SK-N-SH (cell line): Measurements from ENCODE around the gene PIEZO2. TPM values are rescaled to one million over a fixed set of nuclear protein-coding genes. Genes with fewer than 3 reads are reported as not detected.

Experiments used
- CTCF ChIA-PET: fragments of 300-600, 350-600 bp; formaldehyde crosslinking; extraction: SDS; loops from one replicate; lab custom pipeline; 2021; lab: Yijun Ruan, JAX
- POLR2A ChIA-PET: fragments of 350-600 bp; sonication (Branson Sonifier 250); formaldehyde crosslinking; extraction: SDS; loops from one replicate; lab custom pipeline; 2020; ENCODE audit warnings: antibody characterized with exemption, inconsistent platforms; lab: Yijun Ruan, JAX
- DNase-seq: peaks from one replicate; pipeline ENCODE4 v3.0.0; 2012
- H2AFZ ChIP-seq: fragments of 200-600 bp; sonication (generic); 2 replicates; pipeline ENCODE4 v1.8.1; 2016; ENCODE audit warnings: antibody characterized with exemption, mild to moderate bottlenecking, low read depth
- H3F3A ChIP-seq: fragments of 200-600 bp; sonication (generic); replicated peaks from 2 replicates; pipeline ENCODE3; 2016; ENCODE audit warnings: antibody characterized with exemption, mild to moderate bottlenecking; ENCODE audit not compliant: insufficient read depth
- H3K27ac ChIP-seq, 2 experiments: fragments of 200-500 bp in 1 of 2; fragments of 200-600 bp in 1 of 2; sonication (Bioruptor generic) in 1 of 2; sonication (generic), shearing (Covaris generic) in 1 of 2; 2 replicates each; pipeline versions ENCODE4 v1.5.1 to v1.6.1; 2014 to 2016; ENCODE audit warnings: low read depth in 2 of 2, inconsistent platforms in 1 of 2, low read length in 1 of 2, mild to moderate bottlenecking in 1 of 2, mixed read lengths in 1 of 2
- H3K27me3 ChIP-seq: fragments of 200-600 bp; sonication (generic), shearing (Covaris generic); 2 replicates; pipeline ENCODE4 v1.6.1; 2016; ENCODE audit warnings: mixed run types; ENCODE audit not compliant: insufficient read depth
- H3K36me3 ChIP-seq, 2 experiments: fragments of 200-500 bp in 1 of 2; fragments of 200-600 bp in 1 of 2; sonication (Bioruptor generic) in 1 of 2; sonication (generic) in 1 of 2; replicated peaks in 1 of 2; 2 replicates each; pipeline versions ENCODE3 to v1.5.1; 2014 to 2016; ENCODE audit warnings: low read length in 1 of 2, mild to moderate bottlenecking in 1 of 2; ENCODE audit not compliant: insufficient read depth in 2 of 2, control insufficient read depth in 1 of 2
- H3K4me1 ChIP-seq, 2 experiments: fragments of 200-500 bp in 1 of 2; fragments of 200-600 bp in 1 of 2; sonication (Bioruptor generic) in 1 of 2; sonication (generic), shearing (Covaris generic) in 1 of 2; 2 replicates each; pipeline versions ENCODE4 v1.5.1 to v1.6.1; 2014 to 2016; ENCODE audit warnings: low read depth in 1 of 2, low read length in 1 of 2, mixed run types in 1 of 2; ENCODE audit not compliant: insufficient read depth in 2 of 2, control insufficient read depth in 1 of 2
- H3K4me2 ChIP-seq: fragments of 200-600 bp; sonication (generic), shearing (Covaris generic); 2 replicates; pipeline ENCODE4 v1.6.1; 2017; ENCODE audit warnings: mixed run types
- H3K4me3 ChIP-seq, 2 experiments: fragments of 200-500 bp in 1 of 2; fragments of 200-600 bp in 1 of 2; sonication (Bioruptor generic) in 1 of 2; sonication (generic), shearing (Covaris generic) in 1 of 2; 2 replicates each; pipeline versions ENCODE4 v1.5.1 to v1.8.1; 2014 to 2016; ENCODE audit warnings: low read depth in 2 of 2, inconsistent platforms in 1 of 2, low read length in 1 of 2, mild to moderate bottlenecking in 1 of 2, mixed read lengths in 1 of 2, moderate library complexity in 1 of 2
- H3K79me2 ChIP-seq: fragments of 200-600 bp; sonication (generic); 2 replicates; pipeline ENCODE4 v1.8.1; 2017; ENCODE audit warnings: mild to moderate bottlenecking; ENCODE audit not compliant: insufficient read depth
- H3K9ac ChIP-seq: fragments of 200-600 bp; sonication (generic); 2 replicates; pipeline ENCODE4 v1.6.1; 2017; ENCODE audit warnings: mixed run types
- H3K9me2 ChIP-seq: fragments of 200-600 bp; sonication (generic); 2 replicates; pipeline ENCODE4 v1.6.1; 2017; ENCODE audit warnings: mixed run types
- H3K9me3 ChIP-seq: fragments of 200-600 bp; sonication (generic); 2 replicates; pipeline ENCODE4 v1.6.1; 2017; ENCODE audit warnings: mixed run types, mild to moderate bottlenecking, moderate library complexity
- H4K20me1 ChIP-seq: fragments of 200-600 bp; sonication (generic); 2 replicates; pipeline ENCODE4 v1.6.1; 2017; ENCODE audit warnings: mild to moderate bottlenecking, mixed run types; ENCODE audit not compliant: insufficient read depth
- CHD2 ChIP-seq: fragments of 150-350 bp; IDR thresholded peaks from 2 replicates; pipeline ENCODE4 v1.6.1; 2018; ENCODE audit warnings: low read length; ENCODE audit not compliant: partially characterized antibody
- EP300 ChIP-seq, 2 experiments: IDR thresholded peaks; 2 replicates each; pipeline versions ENCODE4 v1.4.0 to v1.6.1; 2012; ENCODE audit warnings: borderline replicate concordance in 1 of 2, low read depth in 1 of 2, low read length in 1 of 2
- EZH2phosphoT487 ChIP-seq: fragments of 200-600 bp; sonication (generic); IDR thresholded peaks from 2 replicates; pipeline ENCODE4 v1.6.1; 2017; ENCODE audit warnings: low read depth, mixed run types, mild to moderate bottlenecking, antibody characterized with exemption, moderate library complexity, borderline replicate concordance
- GABPA ChIP-seq: IDR thresholded peaks from 2 replicates; pipeline ENCODE4 v1.4.0; 2012; ENCODE audit warnings: low read depth, mild to moderate bottlenecking
- JUND ChIP-seq: IDR thresholded peaks from 2 replicates; pipeline ENCODE4 v1.4.0; 2012
- MAX ChIP-seq: IDR thresholded peaks from 2 replicates; pipeline ENCODE4 v1.4.0; 2012; ENCODE audit warnings: low read depth
- MXI1 ChIP-seq: IDR thresholded peaks from 2 replicates; pipeline ENCODE4 v1.6.1; 2012; ENCODE audit warnings: mild to moderate bottlenecking, low read depth, low read length, improper control_type of control experiment
- NRF1 ChIP-seq: IDR thresholded peaks from 2 replicates; pipeline ENCODE4 v1.6.1; 2012; ENCODE audit warnings: low read depth, mild to moderate bottlenecking, low read length
- POLR2AphosphoS5 ChIP-seq: IDR thresholded peaks from 2 replicates; pipeline ENCODE4 v1.6.1; 2012; ENCODE audit warnings: low read depth, low read length
- RAD21 ChIP-seq: IDR thresholded peaks from 2 replicates; pipeline ENCODE4 v1.6.1; 2012; ENCODE audit warnings: mild to moderate bottlenecking, low read length
- RFX5 ChIP-seq: IDR thresholded peaks from 2 replicates; pipeline ENCODE4 v1.6.1; 2012; ENCODE audit warnings: mild to moderate bottlenecking, improper control_type of control experiment, low read length
- RXRA ChIP-seq: IDR thresholded peaks from 2 replicates; pipeline ENCODE4 v1.4.0; 2012; ENCODE audit warnings: low read depth, mild to moderate bottlenecking, borderline replicate concordance
- TAF1 ChIP-seq: IDR thresholded peaks from 2 replicates; pipeline ENCODE4 v1.6.1; 2012; ENCODE audit warnings: low read depth, mild to moderate bottlenecking, low read length, moderate library complexity, borderline replicate concordance
- TCF12 ChIP-seq: IDR thresholded peaks from 2 replicates; pipeline ENCODE4 v1.4.0; 2012
- TEAD4 ChIP-seq: IDR thresholded peaks from 2 replicates; pipeline ENCODE4 v1.4.0; 2012; ENCODE audit warnings: mild to moderate bottlenecking, borderline replicate concordance; ENCODE audit not compliant: insufficient read depth
- USF1 ChIP-seq: IDR thresholded peaks from 2 replicates; pipeline ENCODE4 v1.4.0; 2012; ENCODE audit warnings: low read depth, borderline replicate concordance
- WGBS: methylation state at CpG from one replicate; pipeline ENCODE4 v1.1.6; 2017; ENCODE audit warnings: low lambda C conversion rate; 5-methylcytosine and 5-hydroxymethylcytosine counted together
- polyA plus RNA-seq, 3 experiments: library from polyadenylated mRNA; depleted of rRNA; stranded (reverse); fragments of >200 nt; gene quantifications; 2 replicates each; pipeline ENCODE4 v1.2.3, GENCODE V29; 2012
- TF ChIP-seq, protein P1 (sequence below): IDR thresholded peaks from 2 replicates; pipeline ENCODE4; 2012
- TF ChIP-seq, protein P2 (sequence below): IDR thresholded peaks from 2 replicates; pipeline ENCODE4 v1.4.0; 2012; ENCODE audit warnings: low read depth, borderline replicate concordance

Gene PIEZO2
- polyA plus RNA-seq, 1 of the 3 experiments (the other 2 are of a cell fraction): not detected

GRCh38 chr18:11002277-11002676, 147.1 kb downstream of the PIEZO2 start (continued):
- TF ChIP-seq TEAD4: no peak
- no peak for TF ChIP-seq POLR2AphosphoS5
- TF ChIP-seq, all 33 proteins: peak for 0

- H3K36me3 ChIP-seq: no peaks in the 10 kb centered on the region
- H3K9me3 ChIP-seq: no peaks in the 10 kb centered on the region
- H3K4me2 ChIP-seq: no peak overlapping the region
- H3K4me1 ChIP-seq: no peaks in the 10 kb centered on the region
- CTCF ChIA-PET: no interaction called here
- H3K79me2 ChIP-seq: no peaks in the 10 kb centered on the region
- POLR2A ChIA-PET: no interaction called here
- no peak overlapping the region for H2AFZ ChIP-seq
- no peak overlapping the region for H3K9ac ChIP-seq
- 3% methylated on average over 3 of the region's 3 CpGs for WGBS
- no peak for TF ChIP-seq POLR2AphosphoS5
- TF ChIP-seq, protein P1, sequence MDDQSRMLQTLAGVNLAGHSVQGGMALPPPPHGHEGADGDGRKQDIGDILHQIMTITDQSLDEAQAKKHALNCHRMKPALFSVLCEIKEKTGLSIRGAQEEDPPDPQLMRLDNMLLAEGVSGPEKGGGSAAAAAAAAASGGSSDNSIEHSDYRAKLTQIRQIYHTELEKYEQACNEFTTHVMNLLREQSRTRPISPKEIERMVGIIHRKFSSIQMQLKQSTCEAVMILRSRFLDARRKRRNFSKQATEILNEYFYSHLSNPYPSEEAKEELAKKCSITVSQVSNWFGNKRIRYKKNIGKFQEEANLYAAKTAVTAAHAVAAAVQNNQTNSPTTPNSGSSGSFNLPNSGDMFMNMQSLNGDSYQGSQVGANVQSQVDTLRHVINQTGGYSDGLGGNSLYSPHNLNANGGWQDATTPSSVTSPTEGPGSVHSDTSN: no peak
- no peak for TF ChIP-seq EP300 (IDR thresholded peaks at IDR 0.05; ENCODE audit: borderline replicate concordance in 1 of 2, low read depth in 1 of 2, low read length in 1 of 2)
- no peaks in the 10 kb centered on the region for H4K20me1 ChIP-seq
- no peak for DNase-seq
- no peaks in the 10 kb centered on the region for H3K27me3 ChIP-seq
- H3F3A ChIP-seq: no peaks in the 10 kb centered on the region
- no peak overlapping the region for H3K4me3 ChIP-seq
- H3K9me2 ChIP-seq: no peaks in the 10 kb centered on the region
- no peak overlapping the region for H3K27ac ChIP-seq
Observed at GRCh38 chr18:11000071-11000470, 149.3 kb downstream of the PIEZO2 start.

- DNase-seq: no peak
- H3F3A ChIP-seq: no peaks in the 10 kb centered on the region
- no peaks in the 10 kb centered on the region for H3K9me2 ChIP-seq
- H3K27ac ChIP-seq: no peak overlapping the region
- TF ChIP-seq MXI1 (no peak), TAF1 (no peak), TCF12 (no peak), RXRA (no peak), CHD2 (no peak), USF1 (no peak), MAX (no peak), JUND (no peak), EP300 (IDR thresholded peaks at IDR 0.05; ENCODE audit: borderline replicate concordance in 1 of 2, low read depth in 1 of 2, low read length in 1 of 2) (no peak), RFX5 (no peak), RAD21 (no peak), EZH2phosphoT487 (no peak), NRF1 (no peak), GABPA (no peak), POLR2AphosphoS5 (no peak)
- TF ChIP-seq, protein P1: no peak
- TF ChIP-seq, protein P2, sequence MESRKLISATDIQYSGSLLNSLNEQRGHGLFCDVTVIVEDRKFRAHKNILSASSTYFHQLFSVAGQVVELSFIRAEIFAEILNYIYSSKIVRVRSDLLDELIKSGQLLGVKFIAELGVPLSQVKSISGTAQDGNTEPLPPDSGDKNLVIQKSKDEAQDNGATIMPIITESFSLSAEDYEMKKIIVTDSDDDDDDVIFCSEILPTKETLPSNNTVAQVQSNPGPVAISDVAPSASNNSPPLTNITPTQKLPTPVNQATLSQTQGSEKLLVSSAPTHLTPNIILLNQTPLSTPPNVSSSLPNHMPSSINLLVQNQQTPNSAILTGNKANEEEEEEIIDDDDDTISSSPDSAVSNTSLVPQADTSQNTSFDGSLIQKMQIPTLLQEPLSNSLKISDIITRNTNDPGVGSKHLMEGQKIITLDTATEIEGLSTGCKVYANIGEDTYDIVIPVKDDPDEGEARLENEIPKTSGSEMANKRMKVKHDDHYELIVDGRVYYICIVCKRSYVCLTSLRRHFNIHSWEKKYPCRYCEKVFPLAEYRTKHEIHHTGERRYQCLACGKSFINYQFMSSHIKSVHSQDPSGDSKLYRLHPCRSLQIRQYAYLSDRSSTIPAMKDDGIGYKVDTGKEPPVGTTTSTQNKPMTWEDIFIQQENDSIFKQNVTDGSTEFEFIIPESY: no peak
- no peaks in the 10 kb centered on the region for H3K4me1 ChIP-seq
- 0% methylated on average over 1 of the region's 1 CpG for WGBS
- H4K20me1 ChIP-seq: no peaks in the 10 kb centered on the region
- no peak overlapping the region for H3K4me2 ChIP-seq
- POLR2A ChIA-PET: no interaction called here
- no peaks in the 10 kb centered on the region for H3K36me3 ChIP-seq
- no peak overlapping the region for H3K4me3 ChIP-seq
- H3K27me3 ChIP-seq: no peaks in the 10 kb centered on the region
- no peak overlapping the region for H3K9ac ChIP-seq
- H3K9me3 ChIP-seq: no peaks in the 10 kb centered on the region
- no peaks in the 10 kb centered on the region for H3K79me2 ChIP-seq
- no peak overlapping the region for H2AFZ ChIP-seq
- CTCF ChIA-PET: no interaction called here
Observed at GRCh38 chr18:10997885-10998284, 151.5 kb downstream of the PIEZO2 start.
